GM12891 (cell line): Measurements from ENCODE around the gene HNRNPU.

Experiments
- POLR2A ChIP-seq: IDR thresholded peaks from 2 replicates; pipeline ENCODE4 v1.6.1; 2011; ENCODE audit warnings: low read depth, low read length, control low read depth
- POLR2AphosphoS5 ChIP-seq: IDR thresholded peaks from 2 replicates; pipeline ENCODE4 v1.6.1; 2011; ENCODE audit warnings: low read depth, low read length, control low read depth
- POU2F2 ChIP-seq: IDR thresholded peaks from 2 replicates; pipeline ENCODE4 v1.6.1; 2011; ENCODE audit warnings: low read depth, mild to moderate bottlenecking, control low read depth, low read length, moderate library complexity
- TAF1 ChIP-seq: IDR thresholded peaks from 2 replicates; pipeline ENCODE4 v1.6.1; 2011; ENCODE audit warnings: low read depth, low read length, control low read depth

DNA sequence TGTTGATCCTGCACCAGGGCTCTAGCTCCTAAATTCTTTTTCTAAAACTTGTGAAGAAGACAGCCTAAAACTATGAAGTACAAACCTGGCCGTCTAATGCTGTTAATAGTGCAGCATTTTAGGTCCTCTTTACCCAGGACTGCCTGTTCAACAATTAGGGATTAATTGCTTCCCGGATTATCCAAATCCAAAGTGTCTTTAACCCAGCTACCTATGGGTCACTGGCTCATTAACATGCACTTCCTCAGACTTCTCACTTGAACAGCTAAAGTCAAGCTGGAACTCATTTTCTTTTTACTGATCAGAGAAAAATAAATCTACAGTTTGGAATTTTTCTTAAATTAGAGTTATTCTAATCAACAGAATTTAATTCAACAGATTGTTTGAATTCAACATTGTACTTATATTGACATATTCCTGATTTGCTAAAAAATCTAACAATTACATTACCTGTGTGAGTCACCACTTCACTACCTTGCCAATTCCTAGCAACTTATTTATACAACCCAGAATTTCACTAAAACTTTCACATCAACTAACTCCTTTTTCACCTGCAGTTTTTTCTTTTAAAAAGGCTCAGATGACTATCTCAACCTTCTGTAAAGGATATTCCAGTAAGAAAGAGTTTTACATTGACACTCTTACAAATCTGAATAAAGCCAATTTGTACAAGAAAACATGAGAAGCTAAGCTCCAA is 3.3 kb downstream of the HNRNPU start:
- no peak for TF ChIP-seq POLR2A
- TF ChIP-seq POLR2AphosphoS5: no peak
- TF ChIP-seq TAF1: no peak
- no peak for TF ChIP-seq POU2F2
